C4-2B (cell line): ENCODE data around the gene HOXA10.

Source experiments
- CTCF ChIP-seq: fragments of 450-650 bp; conservative IDR thresholded peaks from 2 replicates; pipeline ENCODE4 v1.5.1; 2017; ENCODE audit warnings: mild to moderate bottlenecking
- ZFX ChIP-seq: fragments of 450-650 bp; IDR thresholded peaks from 2 replicates; pipeline ENCODE4 v1.6.1; 2017

GRCh38 chr7:27192546-27193334, 18.6 kb upstream of the HOXA10 start:
- no peak for TF ChIP-seq CTCF
- no peak for TF ChIP-seq ZFX
